GM23338 (cell line): ENCODE data around the gene PMP22. TPM values are rescaled to one million over a fixed set of nuclear protein-coding genes. Genes with fewer than 3 reads are reported as not detected.

Source experiments
- ATAC-seq: fragments of 200-7000 bp; cut with Tn5 transposase; 3 replicates; pipeline ENCODE4 v1.9.1; 2020
- DNase-seq: peaks from one replicate; pipeline ENCODE4 v3.0.0-alpha.2; 2015; ENCODE audit warnings: low spot score
- H2AFZ ChIP-seq: fragments of 200-600 bp; sonication (generic); 2 replicates; pipeline ENCODE4 v1.8.0; 2016; ENCODE audit warnings: antibody characterized with exemption, mild to moderate bottlenecking, moderate library complexity
- H3F3A ChIP-seq: fragments of 200-600 bp; sonication (generic); replicated peaks from 2 replicates; pipeline ENCODE4 v1.8.0; 2017; ENCODE audit warnings: antibody characterized with exemption, mixed run types, low read depth
- H3K27ac ChIP-seq: fragments of 200-600 bp; sonication (generic); 2 replicates; pipeline ENCODE4 v1.6.1; 2016; ENCODE audit warnings: low read depth
- H3K27me3 ChIP-seq: fragments of 200-600 bp; sonication (generic); 2 replicates; pipeline ENCODE4 v1.8.0; 2016; ENCODE audit warnings: mild to moderate bottlenecking, mixed run types, moderate library complexity; ENCODE audit not compliant: insufficient read depth
- H3K36me3 ChIP-seq: fragments of 200-600 bp; sonication (generic); 2 replicates; pipeline ENCODE4 v1.8.0; 2016; ENCODE audit warnings: mild to moderate bottlenecking; ENCODE audit not compliant: insufficient read depth
- H3K4me1 ChIP-seq: fragments of 200-600 bp; sonication (generic); 2 replicates; pipeline ENCODE4 v1.8.0; 2016; ENCODE audit warnings: mild to moderate bottlenecking, moderate library complexity; ENCODE audit not compliant: insufficient read depth
- H3K4me2 ChIP-seq: fragments of 200-600 bp; sonication (generic); 2 replicates; pipeline ENCODE4 v1.7.1; 2017; ENCODE audit warnings: mixed run types
- H3K4me3 ChIP-seq: fragments of 200-600 bp; sonication (generic); 2 replicates; pipeline ENCODE4 v1.6.1; 2016; ENCODE audit warnings: mixed run types
- H3K79me2 ChIP-seq: fragments of 200-600 bp; sonication (generic); replicated peaks from 2 replicates; pipeline ENCODE4 v1.8.0; 2017; ENCODE audit warnings: mild to moderate bottlenecking; ENCODE audit not compliant: insufficient read depth
- H3K9me2 ChIP-seq: fragments of 200-600 bp; sonication (generic); 2 replicates; pipeline ENCODE4 v1.8.0; 2017; ENCODE audit not compliant: insufficient read depth
- H4K20me1 ChIP-seq: fragments of 200-600 bp; sonication (generic); replicated peaks from 2 replicates; pipeline ENCODE4 v1.8.0; 2017; ENCODE audit warnings: mild to moderate bottlenecking; ENCODE audit not compliant: insufficient read depth
- H3K27ac Mint-ChIP-seq: 2 replicates; pipeline ENCODE4 v1.8.0; 2020; ENCODE audit warnings: inconsistent platforms, mild to moderate bottlenecking, moderate library complexity, mixed read lengths
- H3K27me3 Mint-ChIP-seq: 3 replicates; pipeline ENCODE4 v1.8.0; 2022; ENCODE audit warnings: low read depth, mild to moderate bottlenecking, moderate library complexity, mixed read lengths, inconsistent platforms; ENCODE audit not compliant: insufficient read depth, poor library complexity
- H3K36me3 Mint-ChIP-seq: 3 replicates; pipeline ENCODE4 v1.8.0; 2021; ENCODE audit warnings: low read depth, mild to moderate bottlenecking, inconsistent platforms, moderate library complexity, mixed read lengths
- H3K4me1 Mint-ChIP-seq: 3 replicates; pipeline ENCODE4 v1.8.0; 2020; ENCODE audit warnings: mild to moderate bottlenecking, inconsistent platforms, mixed read lengths
- H3K4me3 Mint-ChIP-seq: 3 replicates; pipeline ENCODE4 v1.8.0; 2021; ENCODE audit warnings: moderate library complexity, mild to moderate bottlenecking, inconsistent platforms, mixed read lengths
- H3K9me3 Mint-ChIP-seq: 3 replicates; pipeline ENCODE4 v1.8.0; 2020; ENCODE audit warnings: moderate library complexity, mild to moderate bottlenecking, inconsistent platforms, mixed read lengths
- CREB1 ChIP-seq: fragments of 250-450 bp; sonication (Bioruptor Pico); IDR thresholded peaks from 2 replicates; pipeline ENCODE4 v1.5.0; 2020; ENCODE audit warnings: low read depth, mild to moderate bottlenecking, moderate library complexity
- ETS1 ChIP-seq: IDR thresholded peaks from 2 replicates; pipeline ENCODE4 v1.6.1; 2016; ENCODE audit warnings: antibody characterized with exemption
- EZH2 ChIP-seq: fragments of 200-600 bp; sonication (generic); IDR thresholded peaks from one replicate; pipeline ENCODE4 v1.8.0; 2017; ENCODE audit warnings: antibody characterized with exemption, mild to moderate bottlenecking, low read depth; ENCODE audit not compliant: unreplicated experiment
- EZH2phosphoT487 ChIP-seq: fragments of 200-600 bp; sonication (generic); IDR thresholded peaks from one replicate; pipeline ENCODE4 v1.8.1; 2018; ENCODE audit warnings: antibody characterized with exemption; ENCODE audit not compliant: unreplicated experiment
- JUNB ChIP-seq: IDR thresholded peaks from one replicate; pipeline ENCODE4 v1.6.1; 2016; ENCODE audit warnings: antibody characterized with exemption; ENCODE audit not compliant: unreplicated experiment
- POLR2AphosphoS5 ChIP-seq: IDR thresholded peaks from 2 replicates; pipeline ENCODE4 v1.6.1; 2016; ENCODE audit warnings: antibody characterized with exemption, low read depth
- REST ChIP-seq: IDR thresholded peaks from one replicate; pipeline ENCODE4 v1.6.1; 2018; ENCODE audit warnings: antibody characterized with exemption; ENCODE audit not compliant: unreplicated experiment
- STAT1 ChIP-seq: IDR thresholded peaks from one replicate; pipeline ENCODE4 v1.6.1; 2016; ENCODE audit warnings: antibody characterized with exemption; ENCODE audit not compliant: unreplicated experiment
- polyA plus RNA-seq: library from polyadenylated mRNA; unstranded; fragments of >200 nt; fragmentation: Nextera tagmentation; extraction: Ambion mirVana; gene quantifications from 2 replicates; pipeline ENCODE4 v1.2.1, GENCODE V29; 2016
- total RNA-seq: library from RNA; depleted of rRNA; stranded (reverse); fragments of >200 nt; shearing (Covaris generic); gene quantifications from 2 replicates; pipeline ENCODE4 v1.2.3, GENCODE V29; 2014

The PMP22 gene
- total and polyA plus RNA-seq, 2 experiments from 2014 or later = 1.2 to 2.2 TPM

- Mint-ChIP-seq H3K27me3 (peaks cover 40% of the 10 kb centered on the region), H3K9me3 (no peaks in the 10 kb centered on the region; the same call in 2 of the 3 replicates), H3K4me3 (no peak overlapping the region), H3K4me1 (peaks cover 3% of the 10 kb centered on the region; the same call in 1 of the 3 replicates), H3K27ac (no peak overlapping the region), H3K36me3 (no peaks in the 10 kb centered on the region; the same call in 2 of the 3 replicates)
- H3F3A ChIP-seq = peaks cover 8% of the 10 kb centered on the region; the same call in 1 of the 2 replicates
- no peaks in the 10 kb centered on the region for H4K20me1 ChIP-seq
- DNase-seq (no peak), ATAC-seq (no peak)
- no peaks in the 10 kb centered on the region for H3K4me1 ChIP-seq
- TF ChIP-seq ETS1 (no peak), JUNB (no peak), POLR2AphosphoS5 (no peak), STAT1 (no peak), CREB1 (CRISPR knock-in tag) (no peak), REST (no peak), EZH2 (no peak)
- no peak overlapping the region for H2AFZ ChIP-seq
- peaks cover 37% of the 10 kb centered on the region for H3K27me3 ChIP-seq
- H3K79me2 ChIP-seq = no peaks in the 10 kb centered on the region
- H3K9me2 ChIP-seq = peaks cover 8% of the 10 kb centered on the region; the same call in 1 of the 2 replicates
- no peaks in the 10 kb centered on the region for H3K36me3 ChIP-seq
- H3K4me2 ChIP-seq = no peak overlapping the region
- no peak overlapping the region for H3K27ac ChIP-seq
- H3K4me3 ChIP-seq = no peak overlapping the region
Measured at GRCh38 chr17:15255713-15256454, 9.2 kb downstream of the PMP22 start.

GRCh38 chr17:15250135-15250860 is 14.8 kb downstream of the PMP22 start:
- no peak for DNase-seq

More at GRCh38 chr17:15250135-15250860, 14.8 kb downstream of the PMP22 start:
- Mint-ChIP-seq H3K9me3 (no peaks in the 10 kb centered on the region), H3K27me3 (no peaks in the 10 kb centered on the region), H3K4me1 (no peaks in the 10 kb centered on the region; the same call in 2 of the 3 replicates), H3K27ac (no peak overlapping the region), H3K4me3 (no peak overlapping the region), H3K36me3 (no peaks in the 10 kb centered on the region)
- no peaks in the 10 kb centered on the region for H3K36me3 ChIP-seq
- no peaks in the 10 kb centered on the region for H3K27me3 ChIP-seq
- H4K20me1 ChIP-seq = no peaks in the 10 kb centered on the region
- H3K4me3 ChIP-seq = no peak overlapping the region
- H3K4me2 ChIP-seq = no peak overlapping the region
- H3K27ac ChIP-seq = no peak overlapping the region
- no peaks in the 10 kb centered on the region for H3K4me1 ChIP-seq
- no peaks in the 10 kb centered on the region for H3K79me2 ChIP-seq
- no peak for TF ChIP-seq EZH2phosphoT487
- TF ChIP-seq POLR2AphosphoS5 = no peak
- TF ChIP-seq JUNB = no peak
- TF ChIP-seq ETS1 = no peak
- TF ChIP-seq CREB1 (CRISPR knock-in tag) = no peak
- no peak for TF ChIP-seq REST
- no peak for TF ChIP-seq EZH2
- peaks cover 8% of the 10 kb centered on the region; the same call in 1 of the 2 replicates for H3K9me2 ChIP-seq
- no peaks in the 10 kb centered on the region for H3F3A ChIP-seq
- no peak for ATAC-seq
- H2AFZ ChIP-seq = no peak overlapping the region
